WTC11 (cell line): ENCODE results near the gene PARS2. TPM values are rescaled to one million over a fixed set of nuclear protein-coding genes. Genes with fewer than 3 reads are reported as not detected.

ENCODE experiments used
- ATAC-seq: fragments of 200-7000 bp; cut with Tn5 transposase; 2 replicates; pipeline ENCODE4 v1.10.0; 2021; ENCODE audit warnings: mild to moderate bottlenecking, moderate library complexity
- CTCF ChIA-PET: fragments of 300-600 bp; sonication (Branson Sonifier 250); formaldehyde crosslinking; loops from one replicate; lab custom pipeline; 2021; ENCODE audit warnings: antibody characterized with exemption; lab: Charles Lee
- POLR2A ChIA-PET: fragments of 350-600 bp; sonication (Branson Sonifier 250); formaldehyde crosslinking; loops from one replicate; lab custom pipeline; 2021; ENCODE audit warnings: antibody characterized with exemption; lab: Charles Lee
- DNase-seq: peaks from one replicate; pipeline ENCODE4 v3.0.0; 2021; ENCODE audit warnings: low spot score
- H3K27ac Mint-ChIP-seq: 2 replicates; pipeline ENCODE4 v1.8.0; 2021; ENCODE audit warnings: mixed read lengths
- H3K27me3 Mint-ChIP-seq: 2 replicates; pipeline ENCODE4 v1.8.0; 2021; ENCODE audit warnings: low read depth, mild to moderate bottlenecking, moderate library complexity, mixed read lengths
- H3K36me3 Mint-ChIP-seq: 2 replicates; pipeline ENCODE4 v1.8.0; 2021; ENCODE audit warnings: mixed read lengths
- H3K4me1 Mint-ChIP-seq: 2 replicates; pipeline ENCODE4 v1.8.0; 2022; ENCODE audit warnings: mixed read lengths
- H3K4me3 Mint-ChIP-seq: 2 replicates; pipeline ENCODE4 v1.8.0; 2021; ENCODE audit warnings: mild to moderate bottlenecking, moderate library complexity, mixed read lengths
- H3K9me3 Mint-ChIP-seq: 2 replicates; pipeline ENCODE4 v1.8.0; 2021; ENCODE audit warnings: mixed read lengths
- CREB1 ChIP-seq: sonication (generic); formaldehyde crosslinking; IDR thresholded peaks from 2 replicates; pipeline ENCODE4 v1.8.0; 2023; ENCODE audit warnings: mild to moderate bottlenecking, missing genetic modification reagents
- ELF4 ChIP-seq: sonication (generic); formaldehyde crosslinking; IDR thresholded peaks from 2 replicates; pipeline ENCODE4 v1.8.1; 2022; ENCODE audit warnings: low read depth, mild to moderate bottlenecking, moderate library complexity, missing genetic modification reagents
- EMX1 ChIP-seq: fragments of 250-450 bp; sonication (Bioruptor Pico); IDR thresholded peaks from 2 replicates; pipeline ENCODE4 v1.8.0; 2021; ENCODE audit warnings: mild to moderate bottlenecking
- ETV6 ChIP-seq: sonication (generic); formaldehyde crosslinking; IDR thresholded peaks from 2 replicates; pipeline ENCODE4 v1.8.1; 2022; ENCODE audit warnings: mild to moderate bottlenecking, missing genetic modification reagents
- FOXJ3 ChIP-seq: sonication (generic); formaldehyde crosslinking; IDR thresholded peaks from 2 replicates; pipeline ENCODE4 v1.9.0; 2021; ENCODE audit warnings: missing genetic modification reagents, mild to moderate bottlenecking, borderline replicate concordance
- GABPB1 ChIP-seq: sonication (generic); formaldehyde crosslinking; IDR thresholded peaks from 2 replicates; pipeline ENCODE4 v1.8.1; 2023; ENCODE audit warnings: mild to moderate bottlenecking, missing genetic modification reagents
- GRHL2 ChIP-seq: fragments of 250-450 bp; sonication (Bioruptor Pico); IDR thresholded peaks from 2 replicates; pipeline ENCODE4 v1.8.0; 2022; ENCODE audit warnings: mild to moderate bottlenecking, moderate library complexity; ENCODE audit not compliant: insufficient replicate concordance, severe bottlenecking
- JUN ChIP-seq: sonication (generic); formaldehyde crosslinking; IDR thresholded peaks from 2 replicates; pipeline ENCODE4 v1.8.0; 2023; ENCODE audit warnings: mild to moderate bottlenecking, missing genetic modification reagents
- MYBL2 ChIP-seq: sonication (generic); formaldehyde crosslinking; IDR thresholded peaks from 2 replicates; pipeline ENCODE4 v1.8.1; 2023; ENCODE audit warnings: mild to moderate bottlenecking, moderate library complexity, missing genetic modification reagents
- RORB ChIP-seq: fragments of 250-450 bp; sonication (Bioruptor Pico); IDR thresholded peaks from 2 replicates; pipeline ENCODE4 v1.9.0; 2021; ENCODE audit warnings: mild to moderate bottlenecking
- TCF7 ChIP-seq: sonication (generic); formaldehyde crosslinking; IDR thresholded peaks from 2 replicates; pipeline ENCODE4 v1.8.0; 2022; ENCODE audit warnings: mild to moderate bottlenecking, low read depth, missing genetic modification reagents, moderate library complexity
- TEAD1 ChIP-seq: sonication (generic); formaldehyde crosslinking; IDR thresholded peaks from 2 replicates; pipeline ENCODE4 v1.8.0; 2022; ENCODE audit warnings: mild to moderate bottlenecking, missing genetic modification reagents
- ZNF121 ChIP-seq: sonication (generic); formaldehyde crosslinking; IDR thresholded peaks from 2 replicates; pipeline ENCODE4 v1.8.0; 2023; ENCODE audit warnings: missing genetic modification reagents
- ZNF232 ChIP-seq: sonication (generic); formaldehyde crosslinking; IDR thresholded peaks from 2 replicates; pipeline ENCODE4 v1.8.0; 2022; ENCODE audit warnings: mild to moderate bottlenecking, missing genetic modification reagents
- ZNF263 ChIP-seq: sonication (generic); formaldehyde crosslinking; IDR thresholded peaks from 2 replicates; pipeline ENCODE4 v1.8.1; 2022; ENCODE audit warnings: low read depth, mild to moderate bottlenecking, moderate library complexity, missing genetic modification reagents
- ZNF416 ChIP-seq: fragments of 250-450 bp; sonication (Bioruptor Pico); IDR thresholded peaks from 2 replicates; pipeline ENCODE4 v1.9.0; 2021; ENCODE audit warnings: mild to moderate bottlenecking, inconsistent platforms
- ZNF423 ChIP-seq: fragments of 250-450 bp; sonication (Bioruptor Pico); IDR thresholded peaks from 2 replicates; pipeline ENCODE4 v2.1.2; 2022; ENCODE audit warnings: mild to moderate bottlenecking, moderate library complexity
- ZNF671 ChIP-seq: fragments of 250-450 bp; sonication (Bioruptor Pico); IDR thresholded peaks from 2 replicates; pipeline ENCODE4 v1.8.0; 2021; ENCODE audit warnings: mild to moderate bottlenecking
- total RNA-seq: library from RNA; stranded (reverse); gene quantifications from 3 replicates; pipeline ENCODE4 v1.2.3, GENCODE V29; 2021
- TF ChIP-seq, protein P1 (sequence below): sonication (generic); formaldehyde crosslinking; IDR thresholded peaks from 2 replicates; pipeline ENCODE4 v1.8.0; 2023; ENCODE audit warnings: mild to moderate bottlenecking, missing genetic modification reagents
- TF ChIP-seq, protein P2 (sequence below): fragments of 250-450 bp; sonication (Bioruptor Pico); IDR thresholded peaks from 2 replicates; pipeline ENCODE4 v2.1.2; 2022; ENCODE audit warnings: mild to moderate bottlenecking, moderate library complexity
- TF ChIP-seq, protein P3 (sequence below): sonication (generic); formaldehyde crosslinking; conservative IDR thresholded peaks from 2 replicates; pipeline ENCODE4 v1.8.1; 2022; ENCODE audit warnings: mild to moderate bottlenecking, missing genetic modification reagents
- TF ChIP-seq, protein P4 (sequence below): sonication (generic); formaldehyde crosslinking; IDR thresholded peaks from 2 replicates; pipeline ENCODE4 v1.8.0; 2022; ENCODE audit warnings: mild to moderate bottlenecking, missing genetic modification reagents
- TF ChIP-seq, protein P5 (sequence below): fragments of 250-450 bp; sonication (Bioruptor Pico); IDR thresholded peaks from 2 replicates; pipeline ENCODE4 v1.8.0; 2021; ENCODE audit warnings: mild to moderate bottlenecking

The PARS2 gene
- total RNA-seq, 1 experiment from 2014 or later: 11.5 TPM

DNA sequence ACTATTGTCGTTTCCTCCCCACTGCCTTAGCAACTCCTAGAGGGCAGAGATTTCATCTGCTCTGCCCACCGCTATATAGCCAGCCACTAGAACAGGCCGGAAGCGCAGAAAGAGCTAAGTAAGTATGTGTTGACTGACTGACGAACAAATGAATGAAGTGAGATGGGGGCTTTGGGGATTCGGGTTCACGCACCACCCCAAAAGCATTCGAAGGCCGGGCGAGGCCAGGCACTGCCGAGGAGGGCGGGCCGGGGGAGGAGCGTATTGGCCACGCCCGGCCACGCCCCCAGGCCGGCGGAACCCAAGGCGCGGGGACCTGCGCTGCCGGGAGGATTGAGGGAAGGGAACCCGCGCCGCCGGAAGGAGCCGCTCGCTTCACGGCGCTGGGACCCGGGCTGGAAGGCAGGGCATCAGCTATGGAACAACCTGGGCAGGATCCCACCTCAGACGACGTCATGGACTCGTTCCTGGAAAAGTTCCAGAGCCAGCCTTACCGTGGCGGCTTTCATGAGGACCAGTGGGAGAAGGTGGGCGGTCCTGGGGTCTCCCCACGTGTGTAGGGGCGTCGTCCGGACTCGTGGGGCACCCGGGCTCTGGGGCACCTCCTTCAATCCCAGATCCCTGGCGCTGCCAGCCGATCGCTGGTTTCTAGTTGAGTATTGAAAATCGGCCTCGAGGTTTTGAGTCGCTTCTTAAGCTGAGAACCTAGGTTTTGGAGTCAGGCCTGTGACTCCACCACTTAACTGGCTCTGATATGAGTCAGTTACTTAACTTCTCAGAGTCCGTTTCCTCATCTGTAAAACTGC, 48.6 kb downstream of the PARS2 start, which contains the start of gene TTC4 (continued):
- TF ChIP-seq, protein P1, sequence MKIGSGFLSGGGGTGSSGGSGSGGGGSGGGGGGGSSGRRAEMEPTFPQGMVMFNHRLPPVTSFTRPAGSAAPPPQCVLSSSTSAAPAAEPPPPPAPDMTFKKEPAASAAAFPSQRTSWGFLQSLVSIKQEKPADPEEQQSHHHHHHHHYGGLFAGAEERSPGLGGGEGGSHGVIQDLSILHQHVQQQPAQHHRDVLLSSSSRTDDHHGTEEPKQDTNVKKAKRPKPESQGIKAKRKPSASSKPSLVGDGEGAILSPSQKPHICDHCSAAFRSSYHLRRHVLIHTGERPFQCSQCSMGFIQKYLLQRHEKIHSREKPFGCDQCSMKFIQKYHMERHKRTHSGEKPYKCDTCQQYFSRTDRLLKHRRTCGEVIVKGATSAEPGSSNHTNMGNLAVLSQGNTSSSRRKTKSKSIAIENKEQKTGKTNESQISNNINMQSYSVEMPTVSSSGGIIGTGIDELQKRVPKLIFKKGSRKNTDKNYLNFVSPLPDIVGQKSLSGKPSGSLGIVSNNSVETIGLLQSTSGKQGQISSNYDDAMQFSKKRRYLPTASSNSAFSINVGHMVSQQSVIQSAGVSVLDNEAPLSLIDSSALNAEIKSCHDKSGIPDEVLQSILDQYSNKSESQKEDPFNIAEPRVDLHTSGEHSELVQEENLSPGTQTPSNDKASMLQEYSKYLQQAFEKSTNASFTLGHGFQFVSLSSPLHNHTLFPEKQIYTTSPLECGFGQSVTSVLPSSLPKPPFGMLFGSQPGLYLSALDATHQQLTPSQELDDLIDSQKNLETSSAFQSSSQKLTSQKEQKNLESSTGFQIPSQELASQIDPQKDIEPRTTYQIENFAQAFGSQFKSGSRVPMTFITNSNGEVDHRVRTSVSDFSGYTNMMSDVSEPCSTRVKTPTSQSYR (CRISPR knock-in tag): no peak
- TF ChIP-seq TEAD1 (CRISPR knock-in tag): peak; percentile 86; the same call in 1 of the 2 replicates
- no peak for TF ChIP-seq CREB1 (CRISPR knock-in tag)
- peak; percentile 82 for TF ChIP-seq GABPB1 (CRISPR knock-in tag)
- TF ChIP-seq, protein P2, sequence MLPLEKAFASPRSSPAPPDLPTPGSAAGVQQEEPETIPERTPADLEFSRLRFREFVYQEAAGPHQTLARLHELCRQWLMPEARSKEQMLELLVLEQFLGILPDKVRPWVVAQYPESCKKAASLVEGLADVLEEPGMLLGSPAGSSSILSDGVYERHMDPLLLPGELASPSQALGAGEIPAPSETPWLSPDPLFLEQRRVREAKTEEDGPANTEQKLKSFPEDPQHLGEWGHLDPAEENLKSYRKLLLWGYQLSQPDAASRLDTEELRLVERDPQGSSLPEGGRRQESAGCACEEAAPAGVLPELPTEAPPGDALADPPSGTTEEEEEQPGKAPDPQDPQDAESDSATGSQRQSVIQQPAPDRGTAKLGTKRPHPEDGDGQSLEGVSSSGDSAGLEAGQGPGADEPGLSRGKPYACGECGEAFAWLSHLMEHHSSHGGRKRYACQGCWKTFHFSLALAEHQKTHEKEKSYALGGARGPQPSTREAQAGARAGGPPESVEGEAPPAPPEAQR (CRISPR knock-in tag): no peak
- no peak for TF ChIP-seq FOXJ3 (CRISPR knock-in tag)
- TF ChIP-seq ZNF232 (CRISPR knock-in tag): 0 out of 2 replicates have a peak, but pooled peaks have one; percentile 74
- TF ChIP-seq ZNF263 (CRISPR knock-in tag): no peak
- TF ChIP-seq, protein P3, sequence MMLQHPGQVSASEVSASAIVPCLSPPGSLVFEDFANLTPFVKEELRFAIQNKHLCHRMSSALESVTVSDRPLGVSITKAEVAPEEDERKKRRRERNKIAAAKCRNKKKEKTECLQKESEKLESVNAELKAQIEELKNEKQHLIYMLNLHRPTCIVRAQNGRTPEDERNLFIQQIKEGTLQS (CRISPR knock-in tag): no peak
- TF ChIP-seq TCF7 (CRISPR knock-in tag): no peak
- peak; percentile 85 for TF ChIP-seq ETV6 (CRISPR knock-in tag)
- TF ChIP-seq RORB (CRISPR knock-in tag): no peak
- TF ChIP-seq ZNF416 (CRISPR knock-in tag): no peak
- TF ChIP-seq GRHL2 (CRISPR knock-in tag): no peak
- TF ChIP-seq ZNF121 (CRISPR knock-in tag): no peak
- 0 out of 2 replicates have a peak, but pooled peaks have one; percentile 59 for TF ChIP-seq JUN (CRISPR knock-in tag)

DNA sequence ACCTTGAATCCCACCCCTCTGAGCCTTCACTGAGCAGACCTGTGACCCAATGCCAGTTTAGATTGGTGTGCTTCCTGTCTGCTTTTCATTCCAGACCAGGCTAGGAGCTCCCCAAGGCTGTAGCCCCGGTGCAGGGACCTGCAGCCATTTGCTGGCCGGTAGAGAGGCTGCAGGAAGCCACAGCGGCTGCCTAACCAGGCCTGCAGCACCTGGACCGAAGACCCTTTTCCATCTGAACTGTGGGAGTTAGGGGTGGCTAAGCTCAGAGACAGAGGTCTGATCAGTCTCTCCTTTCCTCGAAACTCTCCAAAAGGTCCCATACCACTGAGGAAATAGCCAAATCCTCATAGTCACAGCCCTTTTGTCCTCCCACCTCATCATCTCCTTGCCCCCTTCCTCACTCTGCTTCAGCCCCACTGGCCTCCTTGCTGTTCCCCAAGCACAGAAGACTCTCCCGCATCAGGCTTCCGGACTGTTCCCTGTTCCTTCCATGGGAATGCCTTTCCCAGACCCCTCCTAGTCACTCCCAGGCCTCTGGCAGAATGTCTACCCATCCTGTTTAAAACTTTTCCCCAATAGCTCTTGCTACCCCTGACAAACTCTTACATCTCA, 49.3 kb downstream of the PARS2 start:
- Mint-ChIP-seq H3K36me3 (peaks cover 16% of the 10 kb centered on the region), H3K27ac (0 out of 2 replicates have a peak overlapping the region, but pooled peaks have one; percentile 62), H3K27me3 (peaks cover 22% of the 10 kb centered on the region), H3K4me3 (peak overlapping the region; percentile 92), H3K4me1 (peaks cover 14% of the 10 kb centered on the region), H3K9me3 (no peaks in the 10 kb centered on the region)
- ChIA-PET CTCF (interaction anchor here (1.1 to 2.7 kb wide), 2 partner anchors 77 to 86 kb away, joined by 8 to 10 read pairs; partner anchors contain the start of gene TTC22), POLR2A (no interaction called here)
- no peak for DNase-seq
- peak; percentile 5 for ATAC-seq
- TF ChIP-seq ZNF232 (CRISPR knock-in tag): no peak
- TF ChIP-seq ELF4 (CRISPR knock-in tag): no peak
- TF ChIP-seq FOXJ3 (CRISPR knock-in tag): no peak
- TF ChIP-seq, protein P2 (CRISPR knock-in tag): no peak
- TF ChIP-seq ZNF423 (CRISPR knock-in tag): no peak
- TF ChIP-seq ZNF671: no peak
- TF ChIP-seq, protein P4, sequence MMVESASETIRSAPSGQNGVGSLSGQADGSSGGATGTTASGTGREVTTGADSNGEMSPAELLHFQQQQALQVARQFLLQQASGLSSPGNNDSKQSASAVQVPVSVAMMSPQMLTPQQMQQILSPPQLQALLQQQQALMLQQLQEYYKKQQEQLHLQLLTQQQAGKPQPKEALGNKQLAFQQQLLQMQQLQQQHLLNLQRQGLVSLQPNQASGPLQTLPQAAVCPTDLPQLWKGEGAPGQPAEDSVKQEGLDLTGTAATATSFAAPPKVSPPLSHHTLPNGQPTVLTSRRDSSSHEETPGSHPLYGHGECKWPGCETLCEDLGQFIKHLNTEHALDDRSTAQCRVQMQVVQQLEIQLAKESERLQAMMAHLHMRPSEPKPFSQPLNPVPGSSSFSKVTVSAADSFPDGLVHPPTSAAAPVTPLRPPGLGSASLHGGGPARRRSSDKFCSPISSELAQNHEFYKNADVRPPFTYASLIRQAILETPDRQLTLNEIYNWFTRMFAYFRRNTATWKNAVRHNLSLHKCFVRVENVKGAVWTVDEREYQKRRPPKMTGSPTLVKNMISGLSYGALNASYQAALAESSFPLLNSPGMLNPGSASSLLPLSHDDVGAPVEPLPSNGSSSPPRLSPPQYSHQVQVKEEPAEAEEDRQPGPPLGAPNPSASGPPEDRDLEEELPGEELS (CRISPR knock-in tag): no peak
- TF ChIP-seq, protein P5, sequence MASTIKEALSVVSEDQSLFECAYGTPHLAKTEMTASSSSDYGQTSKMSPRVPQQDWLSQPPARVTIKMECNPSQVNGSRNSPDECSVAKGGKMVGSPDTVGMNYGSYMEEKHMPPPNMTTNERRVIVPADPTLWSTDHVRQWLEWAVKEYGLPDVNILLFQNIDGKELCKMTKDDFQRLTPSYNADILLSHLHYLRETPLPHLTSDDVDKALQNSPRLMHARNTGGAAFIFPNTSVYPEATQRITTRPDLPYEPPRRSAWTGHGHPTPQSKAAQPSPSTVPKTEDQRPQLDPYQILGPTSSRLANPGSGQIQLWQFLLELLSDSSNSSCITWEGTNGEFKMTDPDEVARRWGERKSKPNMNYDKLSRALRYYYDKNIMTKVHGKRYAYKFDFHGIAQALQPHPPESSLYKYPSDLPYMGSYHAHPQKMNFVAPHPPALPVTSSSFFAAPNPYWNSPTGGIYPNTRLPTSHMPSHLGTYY (CRISPR knock-in tag): no peak
- TF ChIP-seq EMX1: no peak
- TF ChIP-seq MYBL2: no peak
